Suprapubic skin (tissue), 3 donors: ENCODE measurements around the gene CLIC4.

Experiments
- CTCF ChIP-seq, 2 donors: fragments of 200-600 bp in 1 of 2; fragments of 450-650 bp in 1 of 2; sonication (generic) in 1 of 2; IDR thresholded peaks; one replicate each; pipeline ENCODE4 v1.5.1; 2016 to 2019; ENCODE audit warnings: antibody characterized with exemption in 2 of 2, mild to moderate bottlenecking in 1 of 2, moderate library complexity in 1 of 2
- EP300 ChIP-seq: sonication (generic); formaldehyde crosslinking; IDR thresholded peaks from one replicate; pipeline ENCODE4 v1.6.1; 2017; ENCODE audit warnings: antibody characterized with exemption

- TF ChIP-seq CTCF (IDR thresholded peaks at IDR 0.05) (no peak), EP300 (no peak)
Observed at GRCh38 chr1:24846671-24847070, 101.4 kb downstream of the CLIC4 start.
